ENCODE data around the gene SLFN12L. TPM values are rescaled to one million over a fixed set of nuclear protein-coding genes. Genes with fewer than 3 reads are reported as not detected.

SLFN12L gene
- total RNA-seq, 1 donor from 2014 or later = 0.25 TPM

DNA sequence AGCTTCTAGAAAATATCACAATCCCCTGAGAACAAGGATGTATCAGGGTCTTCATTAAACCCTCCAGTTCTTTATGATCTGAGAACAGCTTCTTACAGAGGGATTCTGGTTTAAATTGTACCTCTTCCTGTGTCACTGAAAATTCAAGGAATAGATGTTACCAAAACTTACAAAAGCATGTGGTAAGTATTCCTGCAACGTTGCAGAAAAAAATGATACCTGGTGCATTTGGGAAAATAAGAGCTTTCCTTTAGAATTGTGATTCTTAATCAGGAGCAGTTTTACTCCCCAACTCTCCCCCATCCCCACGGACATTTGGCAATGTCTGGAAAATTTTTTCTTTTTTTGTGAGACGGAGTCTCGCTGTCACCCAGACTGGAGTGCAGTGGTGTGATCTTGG lies 15.8 kb upstream of the SLFN12L start:
- H3K4me1 ChIP-seq = peaks cover 6% of the 10 kb centered on the region
- no peak overlapping the region for H3K4me3 ChIP-seq
- no peaks in the 10 kb centered on the region for H3K9me3 ChIP-seq (replicated peaks)
- TF ChIP-seq, protein P1, sequence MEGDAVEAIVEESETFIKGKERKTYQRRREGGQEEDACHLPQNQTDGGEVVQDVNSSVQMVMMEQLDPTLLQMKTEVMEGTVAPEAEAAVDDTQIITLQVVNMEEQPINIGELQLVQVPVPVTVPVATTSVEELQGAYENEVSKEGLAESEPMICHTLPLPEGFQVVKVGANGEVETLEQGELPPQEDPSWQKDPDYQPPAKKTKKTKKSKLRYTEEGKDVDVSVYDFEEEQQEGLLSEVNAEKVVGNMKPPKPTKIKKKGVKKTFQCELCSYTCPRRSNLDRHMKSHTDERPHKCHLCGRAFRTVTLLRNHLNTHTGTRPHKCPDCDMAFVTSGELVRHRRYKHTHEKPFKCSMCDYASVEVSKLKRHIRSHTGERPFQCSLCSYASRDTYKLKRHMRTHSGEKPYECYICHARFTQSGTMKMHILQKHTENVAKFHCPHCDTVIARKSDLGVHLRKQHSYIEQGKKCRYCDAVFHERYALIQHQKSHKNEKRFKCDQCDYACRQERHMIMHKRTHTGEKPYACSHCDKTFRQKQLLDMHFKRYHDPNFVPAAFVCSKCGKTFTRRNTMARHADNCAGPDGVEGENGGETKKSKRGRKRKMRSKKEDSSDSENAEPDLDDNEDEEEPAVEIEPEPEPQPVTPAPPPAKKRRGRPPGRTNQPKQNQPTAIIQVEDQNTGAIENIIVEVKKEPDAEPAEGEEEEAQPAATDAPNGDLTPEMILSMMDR (IDR thresholded peaks at IDR 0.05; ENCODE audit: borderline replicate concordance) = no peak
- intact Hi-C loops (cut with micrococcal nuclease) = no loop called here
- H3K36me3 ChIP-seq = no peaks in the 10 kb centered on the region
- H3K27ac ChIP-seq (replicated peaks) = no peak overlapping the region
- peaks cover 50% of the 10 kb centered on the region for H3K27me3 ChIP-seq (ENCODE audit: low read depth)
- DNase-seq = no peak

- Histone ChIP-seq H3K4me1 (peaks cover 6% of the 10 kb centered on the region), H3K4me3 (no peak overlapping the region), H3K9me3 (replicated peaks) (no peaks in the 10 kb centered on the region), H3K27me3 (ENCODE audit: low read depth) (peaks cover 17% of the 10 kb centered on the region), H3K27ac (replicated peaks) (no peak overlapping the region), H3K36me3 (no peaks in the 10 kb centered on the region)
- intact Hi-C loops (cut with micrococcal nuclease) = no loop called here
- TF ChIP-seq, protein P1 (IDR thresholded peaks at IDR 0.05; ENCODE audit: borderline replicate concordance) = no peak
- no peak for DNase-seq
Observed at GRCh38 chr17:35548978-35549377, 11.5 kb upstream of the SLFN12L start.

GRCh38 chr17:35548208-35548810 lies 10.8 kb upstream of the SLFN12L start:
- Histone ChIP-seq H3K27me3 (ENCODE audit: low read depth) (peaks cover 11% of the 10 kb centered on the region), H3K9me3 (replicated peaks) (no peaks in the 10 kb centered on the region), H3K4me1 (peaks cover 6% of the 10 kb centered on the region), H3K36me3 (no peaks in the 10 kb centered on the region), H3K27ac (replicated peaks) (no peak overlapping the region), H3K4me3 (no peak overlapping the region)
- intact Hi-C loops (cut with micrococcal nuclease) = no loop called here
- DNase-seq = no peak
- TF ChIP-seq, protein P1 (IDR thresholded peaks at IDR 0.05; ENCODE audit: borderline replicate concordance) = no peak

DNA sequence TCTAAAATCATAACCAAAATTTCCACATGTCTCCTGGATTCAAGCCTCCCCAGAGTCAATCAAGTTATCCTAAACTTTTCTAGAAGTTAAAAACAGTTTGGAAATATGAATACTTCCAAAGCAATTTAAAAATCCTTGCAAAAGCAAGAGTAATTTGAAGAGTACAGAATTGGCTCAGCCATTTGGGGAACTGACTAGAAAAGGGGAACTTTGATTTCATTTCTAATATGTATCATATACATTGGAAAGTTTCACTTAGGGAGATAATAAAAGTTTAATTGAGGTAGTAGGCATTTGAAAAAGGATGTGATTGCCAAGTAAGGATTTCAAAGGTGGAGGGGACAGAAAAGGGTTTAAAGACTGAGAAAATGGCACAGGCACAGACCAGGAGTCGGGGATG lies 9.0 kb upstream of the SLFN12L start:
- Histone ChIP-seq H3K4me1 (peaks cover 6% of the 10 kb centered on the region), H3K4me3 (no peak overlapping the region), H3K27me3 (ENCODE audit: low read depth) (peaks cover 2% of the 10 kb centered on the region), H3K27ac (replicated peaks) (no peak overlapping the region), H3K36me3 (no peaks in the 10 kb centered on the region), H3K9me3 (replicated peaks) (no peaks in the 10 kb centered on the region)
- DNase-seq = no peak
- intact Hi-C loops (cut with micrococcal nuclease) = no loop called here
- TF ChIP-seq, protein P1 (IDR thresholded peaks at IDR 0.05; ENCODE audit: borderline replicate concordance) = no peak

DNA sequence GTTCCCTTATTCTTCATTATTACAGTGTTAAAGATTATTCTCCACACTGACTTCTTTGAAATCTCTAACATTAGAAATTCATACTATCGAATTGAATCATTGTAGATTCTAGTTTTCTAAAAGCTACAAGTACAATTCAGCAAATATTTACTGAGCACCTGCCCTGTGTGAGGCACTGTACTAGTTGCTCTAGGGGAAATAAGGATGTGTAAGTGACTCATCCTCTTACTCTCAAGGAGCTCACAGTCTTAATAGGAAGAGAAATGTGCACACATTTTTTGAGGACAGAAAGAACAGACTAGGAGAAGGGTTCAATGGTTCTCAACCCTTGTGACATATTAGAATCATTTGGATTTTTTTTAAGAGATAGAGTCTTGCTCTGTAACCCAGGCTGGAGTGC lies 7.7 kb upstream of the SLFN12L start:
- Histone ChIP-seq H3K27ac (replicated peaks) (no peak overlapping the region), H3K4me3 (no peak overlapping the region), H3K4me1 (peaks cover 12% of the 10 kb centered on the region), H3K27me3 (ENCODE audit: low read depth) (no peaks in the 10 kb centered on the region), H3K9me3 (replicated peaks) (no peaks in the 10 kb centered on the region), H3K36me3 (no peaks in the 10 kb centered on the region)
- TF ChIP-seq, protein P1 (IDR thresholded peaks at IDR 0.05; ENCODE audit: borderline replicate concordance) = no peak
- no peak for DNase-seq
- intact Hi-C loops (cut with micrococcal nuclease) = no loop called here
